Measurements from ENCODE around the gene ITLN2.
"Not testable (repeated sequence)": the region's sequence is repeated elsewhere in the genome, so short reads cannot be mapped to it uniquely, and the experiment has no call there.

ITLN2 gene

DNA sequence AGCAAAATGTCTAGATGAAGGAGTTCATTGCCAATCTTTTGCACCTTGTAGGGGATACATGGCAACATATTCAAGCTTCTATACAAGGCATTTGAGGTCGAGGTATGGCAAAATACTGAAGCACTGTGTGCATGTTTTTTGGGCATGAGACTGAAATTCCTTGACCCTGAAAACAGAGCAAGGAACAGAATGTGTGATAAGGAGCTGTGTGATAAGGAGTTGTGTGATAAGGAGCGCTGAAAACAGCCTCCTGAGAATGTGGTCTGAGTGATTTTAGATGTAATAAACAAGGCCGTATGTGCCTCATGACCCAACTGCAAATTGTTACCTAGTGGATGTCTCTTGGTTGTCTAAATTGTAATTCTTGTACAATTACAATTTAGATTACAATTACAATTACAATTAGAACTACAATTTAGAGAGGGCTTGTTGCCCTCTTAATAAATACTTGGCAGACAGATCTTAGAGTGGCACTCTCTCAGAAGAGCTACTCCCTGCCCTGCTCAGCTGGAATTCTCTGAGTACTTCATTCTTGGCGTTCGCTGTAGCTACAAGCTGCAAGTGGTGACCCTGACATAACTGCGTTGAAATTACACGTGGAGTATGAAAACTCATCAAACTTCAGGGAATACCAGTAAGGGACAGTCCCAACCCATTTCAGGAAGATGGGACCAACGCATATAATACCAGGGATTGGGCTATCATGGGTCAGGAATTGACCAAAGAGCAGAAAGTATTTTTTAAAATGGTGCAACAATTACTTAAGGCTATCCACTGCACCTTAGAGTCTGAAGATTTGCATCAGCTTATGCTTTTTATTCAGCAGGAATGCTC is 49.6 kb downstream of the ITLN2 start:
- no peak for DNase-seq

DNA sequence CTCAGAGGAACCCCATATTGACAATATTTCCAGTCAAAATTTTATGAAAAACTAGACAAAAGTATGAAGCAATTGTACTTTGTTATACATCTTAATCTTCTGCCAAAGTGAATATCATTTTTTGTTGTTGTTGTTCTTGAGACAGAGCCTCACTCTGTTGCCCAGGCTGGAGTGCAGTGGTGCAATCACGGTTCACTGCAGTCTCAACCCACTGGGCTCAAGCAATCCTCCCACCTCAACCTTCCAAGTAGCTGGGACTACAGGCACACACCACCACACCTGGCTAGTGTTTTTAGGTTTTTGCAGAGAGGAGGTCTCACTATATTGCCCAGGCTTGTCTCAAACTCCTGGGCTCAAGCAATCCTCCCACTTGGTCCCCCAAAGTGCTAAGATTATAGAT is 52.4 kb downstream of the ITLN2 start:
- not testable (repeated sequence) for DNase-seq

DNA sequence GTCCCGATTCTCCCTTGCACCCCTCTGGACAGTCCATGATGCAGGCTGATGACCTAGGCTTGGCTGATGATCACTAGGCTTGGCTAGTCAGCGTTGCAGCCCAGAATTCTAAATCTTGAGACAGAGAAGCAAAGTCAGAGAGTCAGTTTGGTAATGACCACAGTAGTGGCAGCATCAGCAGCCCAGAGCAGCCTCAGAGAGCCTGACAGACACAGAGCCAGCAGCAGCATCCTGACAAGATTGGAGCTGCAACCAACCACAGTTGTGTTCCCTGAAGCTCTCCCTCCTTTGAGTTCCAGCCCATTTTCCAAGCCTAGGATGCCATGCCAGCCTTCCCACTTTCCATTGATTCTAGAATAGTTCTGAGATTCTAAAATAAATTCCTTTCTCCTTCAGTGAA is 52.8 kb downstream of the ITLN2 start:
- DNase-seq = no peak

DNA sequence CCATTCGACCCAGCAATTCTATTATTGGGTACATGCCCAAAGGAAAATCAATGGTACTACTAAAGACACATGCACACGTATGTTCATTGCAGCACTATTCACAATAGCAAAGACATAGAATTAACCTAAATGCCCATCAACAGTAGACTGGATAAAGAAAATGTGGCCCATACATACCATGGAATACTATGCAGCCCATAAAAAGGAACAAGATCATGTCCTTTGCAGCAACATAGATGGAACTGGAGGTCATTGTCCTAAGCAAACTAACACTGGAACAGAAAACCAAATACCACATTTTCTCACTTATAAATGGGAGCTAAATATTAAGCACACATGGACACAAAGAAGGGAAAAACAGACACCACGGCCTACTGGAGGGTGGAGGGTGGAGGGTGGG is 53.9 kb downstream of the ITLN2 start:
- not testable (repeated sequence) for DNase-seq

Measured in SHP77 (cell line).